MCF 10A (cell line): Measurements from ENCODE around the gene ASXL3. TPM values are rescaled to one million over a fixed set of nuclear protein-coding genes. Genes with fewer than 3 reads are reported as not detected.

Source experiments
- BruUV-seq: library from RNA; stranded (reverse); fragments of 400-500 nt; replicated peaks from 2 replicates; lab custom pipeline; 2021; lab: Mats Ljungman, UMichigan
- CTCF ChIA-PET: fragments of 300-600 bp; sonication (Branson Sonifier 250); formaldehyde crosslinking; extraction: SDS; loops from one replicate; lab custom pipeline; 2021; ENCODE audit warnings: antibody characterized with exemption, inconsistent platforms; lab: Yijun Ruan, JAX
- POLR2A ChIA-PET: fragments of 300-600, 350-650 bp; sonication (Branson Sonifier 250); formaldehyde crosslinking; extraction: SDS; loops from one replicate; lab custom pipeline; 2020; ENCODE audit warnings: antibody characterized with exemption, inconsistent platforms; lab: Yijun Ruan, JAX
- DNase-seq: peaks from one replicate; pipeline ENCODE4 v3.0.0-alpha.2; 2018; ENCODE audit not compliant: unreplicated experiment
- H3K27ac Mint-ChIP-seq: one replicate; pipeline ENCODE4 v1.8.0; 2022; ENCODE audit warnings: mild to moderate bottlenecking, low read depth, mixed read lengths; ENCODE audit not compliant: unreplicated experiment
- H3K27me3 Mint-ChIP-seq: one replicate; pipeline ENCODE4 v1.8.0; 2022; ENCODE audit warnings: mixed read lengths; ENCODE audit not compliant: insufficient read depth, unreplicated experiment
- H3K36me3 Mint-ChIP-seq: one replicate; pipeline ENCODE4 v1.8.0; 2022; ENCODE audit warnings: mild to moderate bottlenecking, moderate library complexity, mixed read lengths; ENCODE audit not compliant: insufficient read depth, unreplicated experiment
- H3K4me1 Mint-ChIP-seq: one replicate; pipeline ENCODE4 v1.8.0; 2022; ENCODE audit warnings: mixed read lengths; ENCODE audit not compliant: insufficient read depth, unreplicated experiment
- H3K4me3 Mint-ChIP-seq: one replicate; pipeline ENCODE4 v1.8.0; 2022; ENCODE audit warnings: mild to moderate bottlenecking, moderate library complexity, mixed read lengths; ENCODE audit not compliant: unreplicated experiment
- H3K9me3 Mint-ChIP-seq: one replicate; pipeline ENCODE4 v1.8.0; 2022; ENCODE audit warnings: mixed read lengths; ENCODE audit not compliant: unreplicated experiment
- intact Hi-C: fragments of 100-400 bp; cut with micrococcal nuclease; formaldehyde crosslinking; loops from 2 replicates; pipeline ENCODE4 v1.14.1; 2022
- total RNA-seq: library from RNA; stranded (reverse); gene quantifications from 2 replicates; pipeline ENCODE4 v1.2.3, GENCODE V29; 2022
- TF ChIP-seq, protein P1 (sequence below): fragments of 200-600 bp; IDR thresholded peaks from one replicate; pipeline ENCODE4 v1.8.0; 2022; ENCODE audit warnings: antibody characterized with exemption, mild to moderate bottlenecking; ENCODE audit not compliant: unreplicated experiment

ASXL3 gene
- total RNA-seq, 1 experiment from 2014 or later = not detected

DNA sequence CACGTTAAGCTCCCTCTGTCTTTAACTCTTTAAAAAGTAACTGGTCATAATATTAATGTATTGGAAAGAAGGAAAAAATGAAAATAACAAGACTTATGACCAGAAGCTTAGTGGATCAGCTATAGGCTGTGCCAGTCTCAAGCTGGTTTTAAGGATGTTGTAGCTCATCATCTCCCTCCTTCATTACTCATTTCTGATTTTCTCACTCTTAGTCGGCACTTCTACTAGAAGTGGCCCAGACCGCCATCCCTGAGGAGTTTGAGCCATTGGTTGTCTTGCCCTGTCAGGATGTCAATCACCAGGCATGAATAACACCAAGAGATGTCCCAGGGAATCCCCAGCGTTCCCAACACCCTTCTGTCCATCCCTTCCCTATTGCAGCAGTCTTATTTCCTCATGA is 151.5 kb downstream of the ASXL3 start:
- Mint-ChIP-seq H3K27me3 (peaks cover 41% of the 10 kb centered on the region), H3K36me3 (no peaks in the 10 kb centered on the region), H3K27ac (no peak overlapping the region), H3K4me3 (no peak overlapping the region), H3K4me1 (no peaks in the 10 kb centered on the region), H3K9me3 (no peaks in the 10 kb centered on the region)
- no TSS peak for BruUV-seq
- TF ChIP-seq, protein P1, sequence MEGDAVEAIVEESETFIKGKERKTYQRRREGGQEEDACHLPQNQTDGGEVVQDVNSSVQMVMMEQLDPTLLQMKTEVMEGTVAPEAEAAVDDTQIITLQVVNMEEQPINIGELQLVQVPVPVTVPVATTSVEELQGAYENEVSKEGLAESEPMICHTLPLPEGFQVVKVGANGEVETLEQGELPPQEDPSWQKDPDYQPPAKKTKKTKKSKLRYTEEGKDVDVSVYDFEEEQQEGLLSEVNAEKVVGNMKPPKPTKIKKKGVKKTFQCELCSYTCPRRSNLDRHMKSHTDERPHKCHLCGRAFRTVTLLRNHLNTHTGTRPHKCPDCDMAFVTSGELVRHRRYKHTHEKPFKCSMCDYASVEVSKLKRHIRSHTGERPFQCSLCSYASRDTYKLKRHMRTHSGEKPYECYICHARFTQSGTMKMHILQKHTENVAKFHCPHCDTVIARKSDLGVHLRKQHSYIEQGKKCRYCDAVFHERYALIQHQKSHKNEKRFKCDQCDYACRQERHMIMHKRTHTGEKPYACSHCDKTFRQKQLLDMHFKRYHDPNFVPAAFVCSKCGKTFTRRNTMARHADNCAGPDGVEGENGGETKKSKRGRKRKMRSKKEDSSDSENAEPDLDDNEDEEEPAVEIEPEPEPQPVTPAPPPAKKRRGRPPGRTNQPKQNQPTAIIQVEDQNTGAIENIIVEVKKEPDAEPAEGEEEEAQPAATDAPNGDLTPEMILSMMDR = no peak
- ChIA-PET POLR2A (interaction anchor here (0.5 to 0.6 kb wide), 2 partner anchors 85 to 89 kb away, joined by 3 read pairs; no protein-coding TSS in a partner anchor), CTCF (no interaction called here)
- no peak for DNase-seq
- intact Hi-C loops = no loop called here

GRCh38 chr18:33733376-33733775 is 155.4 kb downstream of the ASXL3 start:
- DNase-seq = no peak
- no peaks in the 10 kb centered on the region for H3K4me1 Mint-ChIP-seq
- H3K27me3 Mint-ChIP-seq = peaks cover 38% of the 10 kb centered on the region
- no TSS peak for BruUV-seq
- ChIA-PET POLR2A (no interaction called here), CTCF (interaction anchor here (0.6 to 0.7 kb wide), 2 partner anchors 503 to 1578 kb away, joined by 4 read pairs; no protein-coding TSS in a partner anchor)
- H3K36me3 Mint-ChIP-seq = no peaks in the 10 kb centered on the region
- TF ChIP-seq, protein P1 = no peak
- intact Hi-C loops = no loop called here
- H3K4me3 Mint-ChIP-seq = no peak overlapping the region
- H3K27ac Mint-ChIP-seq = no peak overlapping the region
- no peaks in the 10 kb centered on the region for H3K9me3 Mint-ChIP-seq

DNA sequence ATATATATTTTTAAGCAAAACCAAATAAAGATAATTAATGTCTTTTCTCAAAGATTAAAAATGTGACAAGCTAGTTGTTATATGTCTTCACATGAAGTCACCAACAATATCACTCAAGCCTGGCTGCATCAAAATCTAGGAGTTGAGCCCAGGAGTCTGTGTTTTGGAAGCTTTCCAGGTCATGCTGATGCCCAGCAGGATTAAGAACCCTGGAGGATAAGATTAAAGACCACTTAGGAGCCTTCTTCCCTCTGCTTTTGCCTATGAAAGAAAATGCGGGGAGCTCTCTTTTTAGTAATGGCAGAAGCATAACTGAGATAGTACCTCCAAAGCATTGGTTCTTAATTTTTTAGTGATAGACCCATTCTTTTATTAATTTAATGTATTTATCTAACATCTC is 157.4 kb downstream of the ASXL3 start:
- POLR2A ChIA-PET = no interaction called here
- no peaks in the 10 kb centered on the region for H3K9me3 Mint-ChIP-seq

GRCh38 chr18:33741760-33742159 is 163.7 kb downstream of the ASXL3 start:
- CTCF ChIA-PET = no interaction called here

More for the DNA sequence above, 157.4 kb downstream of the ASXL3 start:
- Mint-ChIP-seq H3K36me3 (no peaks in the 10 kb centered on the region), H3K27me3 (peaks cover 50% of the 10 kb centered on the region), H3K4me3 (no peak overlapping the region), H3K27ac (no peak overlapping the region), H3K4me1 (no peaks in the 10 kb centered on the region)
- CTCF ChIA-PET = interaction anchor here (1.4 kb wide), 1 partner anchor 503 kb away, joined by 3 read pairs; no protein-coding TSS in a partner anchor
- intact Hi-C loops = no loop called here
- no peak for DNase-seq
- TF ChIP-seq, protein P1 = no peak
- BruUV-seq = no TSS peak

More at GRCh38 chr18:33741760-33742159, 163.7 kb downstream of the ASXL3 start:
- POLR2A ChIA-PET = no interaction called here
- intact Hi-C loops = no loop called here
- no peak overlapping the region for H3K4me3 Mint-ChIP-seq
- H3K27me3 Mint-ChIP-seq = peaks cover 21% of the 10 kb centered on the region
- DNase-seq = no peak
- TF ChIP-seq, protein P1 = no peak
- no peaks in the 10 kb centered on the region for H3K4me1 Mint-ChIP-seq
- H3K9me3 Mint-ChIP-seq = no peaks in the 10 kb centered on the region
- BruUV-seq = no TSS peak
- H3K27ac Mint-ChIP-seq = no peak overlapping the region
- no peaks in the 10 kb centered on the region for H3K36me3 Mint-ChIP-seq
